Brain microvascular endothelial cell (primary cell): ENCODE results near the gene MGMT.

Experiments
- DNase-seq: peaks from one replicate; pipeline ENCODE4 v3.0.0-alpha.2; 2020
- H3K27ac ChIP-seq: fragments of 250-450 bp; sonication (Bioruptor Pico); 2 replicates; pipeline ENCODE4 v1.5.1; 2020; ENCODE audit warnings: mild to moderate bottlenecking, moderate library complexity
- H3K27me3 ChIP-seq: fragments of 250-450 bp; sonication (Bioruptor Pico); replicated peaks from 2 replicates; pipeline ENCODE4 v1.5.1; 2020; ENCODE audit warnings: mild to moderate bottlenecking
- H3K36me3 ChIP-seq: fragments of 250-450 bp; sonication (Bioruptor Pico); replicated peaks from 2 replicates; pipeline ENCODE4 v1.5.1; 2020; ENCODE audit warnings: mild to moderate bottlenecking
- H3K4me3 ChIP-seq: 2 replicates; pipeline ENCODE4 v1.5.1; 2011; ENCODE audit warnings: low read depth, mild to moderate bottlenecking, control low read depth, low read length, moderate library complexity
- in situ Hi-C: cut with HindIII; loops from 2 replicates; pipeline ENCODE4 v1.10.0; 2017; ENCODE audit warnings: low sequenced_read_pairs, low pct_ligation_motif_present
- TF ChIP-seq, protein P1 (sequence below): IDR thresholded peaks from 2 replicates; pipeline ENCODE4 v1.5.1; 2011; ENCODE audit warnings: low read depth, mild to moderate bottlenecking, moderate library complexity, low read length, control low read depth, inconsistent platforms; ENCODE audit errors: missing control alignments

Gene MGMT

DNA sequence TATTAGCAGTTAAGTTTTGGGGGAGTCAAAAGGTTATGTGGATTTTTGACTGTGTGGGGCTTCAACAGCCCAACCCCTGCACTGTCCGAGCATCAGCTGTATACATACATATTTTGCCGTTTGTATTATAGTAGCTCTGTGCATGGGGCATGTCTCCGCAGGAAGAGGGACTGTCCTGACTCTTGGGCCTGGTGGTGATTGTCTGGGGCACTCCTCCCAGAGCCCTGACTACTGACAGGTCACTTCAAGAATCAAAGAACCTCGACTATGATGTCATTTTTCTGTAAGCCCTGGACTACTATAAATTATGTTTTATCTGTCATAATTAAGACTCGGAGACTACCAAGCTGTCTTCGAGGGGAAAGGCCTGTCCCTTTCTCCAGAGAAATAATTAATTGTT, 51.8 kb downstream of the MGMT start:
- H3K36me3 ChIP-seq, result no peaks in the 10 kb centered on the region
- TF ChIP-seq, protein P1, sequence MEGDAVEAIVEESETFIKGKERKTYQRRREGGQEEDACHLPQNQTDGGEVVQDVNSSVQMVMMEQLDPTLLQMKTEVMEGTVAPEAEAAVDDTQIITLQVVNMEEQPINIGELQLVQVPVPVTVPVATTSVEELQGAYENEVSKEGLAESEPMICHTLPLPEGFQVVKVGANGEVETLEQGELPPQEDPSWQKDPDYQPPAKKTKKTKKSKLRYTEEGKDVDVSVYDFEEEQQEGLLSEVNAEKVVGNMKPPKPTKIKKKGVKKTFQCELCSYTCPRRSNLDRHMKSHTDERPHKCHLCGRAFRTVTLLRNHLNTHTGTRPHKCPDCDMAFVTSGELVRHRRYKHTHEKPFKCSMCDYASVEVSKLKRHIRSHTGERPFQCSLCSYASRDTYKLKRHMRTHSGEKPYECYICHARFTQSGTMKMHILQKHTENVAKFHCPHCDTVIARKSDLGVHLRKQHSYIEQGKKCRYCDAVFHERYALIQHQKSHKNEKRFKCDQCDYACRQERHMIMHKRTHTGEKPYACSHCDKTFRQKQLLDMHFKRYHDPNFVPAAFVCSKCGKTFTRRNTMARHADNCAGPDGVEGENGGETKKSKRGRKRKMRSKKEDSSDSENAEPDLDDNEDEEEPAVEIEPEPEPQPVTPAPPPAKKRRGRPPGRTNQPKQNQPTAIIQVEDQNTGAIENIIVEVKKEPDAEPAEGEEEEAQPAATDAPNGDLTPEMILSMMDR, result no peak
- H3K27ac ChIP-seq, result no peak overlapping the region
- no peak overlapping the region for H3K4me3 ChIP-seq
- in situ Hi-C loops, result no loop called here
- DNase-seq, result no peak
- no peaks in the 10 kb centered on the region for H3K27me3 ChIP-seq

DNA sequence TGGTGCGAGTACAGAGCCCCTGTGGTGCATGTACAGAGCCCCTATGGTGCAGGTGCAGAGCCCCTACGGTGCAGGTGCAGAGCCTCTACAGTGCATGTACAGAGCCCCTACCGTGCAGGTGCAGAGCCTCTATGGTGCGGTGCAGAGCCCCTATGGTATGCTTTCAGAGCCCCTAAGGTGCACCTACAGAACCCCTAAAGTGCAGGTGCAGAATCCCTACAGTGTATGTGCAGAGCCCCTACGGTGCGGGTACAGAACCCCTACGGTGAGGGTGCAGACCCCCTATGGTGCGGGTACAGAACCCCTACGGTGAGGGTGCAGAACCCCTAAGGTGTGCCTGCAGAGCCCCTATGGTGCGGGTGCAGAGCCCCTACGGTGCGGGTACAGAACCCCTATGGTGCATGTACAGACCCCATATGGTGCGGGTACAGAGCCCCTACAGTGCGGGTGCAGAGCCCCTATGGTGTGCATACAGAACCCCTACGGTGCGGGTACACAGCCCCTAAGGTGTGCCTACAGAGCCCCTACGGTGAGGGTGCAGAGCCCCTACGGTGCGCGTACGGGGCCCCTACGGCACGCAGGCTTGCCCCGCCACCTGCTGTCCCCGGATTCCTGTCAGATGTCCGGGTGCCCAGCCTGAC, 53.5 kb downstream of the MGMT start:
- in situ Hi-C loops, result no loop called here
- no peak for DNase-seq
- Histone ChIP-seq H3K36me3 (no peaks in the 10 kb centered on the region), H3K27ac (no peak overlapping the region), H3K4me3 (no peak overlapping the region), H3K27me3 (no peaks in the 10 kb centered on the region)
- TF ChIP-seq, protein P1, result no peak

DNA sequence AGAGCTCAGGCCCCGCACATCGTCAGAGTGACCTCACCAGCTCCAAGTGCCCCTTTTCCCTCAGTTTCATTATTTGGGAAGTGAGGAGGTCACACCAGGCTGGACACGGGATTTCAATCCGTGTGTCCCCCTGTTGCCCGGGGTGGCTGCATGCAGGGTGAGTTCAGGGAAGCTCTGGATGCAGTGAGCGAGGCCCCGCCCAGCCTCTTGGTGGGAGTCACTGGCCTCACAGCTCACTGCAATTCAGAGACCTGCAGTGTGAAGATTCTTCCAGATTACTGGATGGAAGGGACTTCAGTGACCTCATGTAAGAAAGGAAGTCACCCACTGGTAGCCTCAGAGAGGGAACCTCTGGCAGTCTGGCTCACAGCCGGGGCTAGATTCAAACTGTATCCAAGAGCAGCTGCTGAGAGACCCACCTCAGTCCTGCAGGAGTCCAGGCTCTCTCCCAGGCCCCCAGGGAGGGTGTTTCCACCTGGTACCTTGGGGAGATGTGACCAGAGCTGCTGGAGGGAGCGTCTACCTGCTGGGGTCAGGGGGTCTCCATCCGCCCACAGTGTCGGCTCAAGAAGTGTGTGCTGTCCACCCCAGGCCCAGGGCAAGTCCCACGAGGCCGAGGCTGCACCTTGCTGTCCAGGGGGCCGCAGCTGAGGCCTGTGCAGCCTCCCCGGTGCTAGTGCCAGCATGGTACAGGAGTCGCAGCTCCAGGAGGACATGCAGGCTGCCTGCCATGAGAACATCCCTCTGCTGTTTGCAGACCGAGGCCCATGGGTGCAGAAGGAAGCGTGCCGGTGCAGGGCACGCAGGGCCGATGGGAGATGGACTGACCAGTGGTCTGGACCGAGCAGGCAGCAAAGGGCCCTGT, 54.4 kb downstream of the MGMT start:
- Histone ChIP-seq H3K27ac (no peak overlapping the region), H3K4me3 (no peak overlapping the region), H3K36me3 (no peaks in the 10 kb centered on the region), H3K27me3 (no peaks in the 10 kb centered on the region)
- TF ChIP-seq, protein P1, result no peak
- in situ Hi-C loops, result no loop called here
- DNase-seq, result no peak

DNA sequence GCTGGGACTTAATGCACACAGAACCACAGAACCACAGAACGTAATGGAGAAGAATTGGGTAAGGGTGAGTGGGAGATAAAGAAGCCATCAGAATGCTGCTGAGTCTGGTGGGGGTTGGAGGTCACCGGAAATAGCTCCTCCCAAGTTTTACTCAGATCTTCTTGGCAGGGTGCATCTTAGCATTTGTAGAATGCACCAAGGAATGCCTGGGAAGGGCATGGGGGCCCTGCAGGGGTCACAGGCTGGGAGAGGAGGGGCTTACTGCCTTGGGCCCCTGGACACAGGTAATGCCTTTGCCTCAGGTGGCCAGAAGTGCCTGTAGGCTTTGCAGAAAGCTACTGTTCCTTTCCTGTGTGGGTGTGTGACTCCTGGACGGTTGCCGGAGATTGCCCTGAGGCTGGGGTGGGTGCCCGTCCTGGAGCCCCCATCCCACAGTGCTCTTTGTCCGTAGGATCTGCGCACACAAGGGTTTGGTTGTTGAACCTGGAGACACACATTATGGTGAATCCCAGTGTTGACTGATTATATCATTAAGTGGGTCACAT, 55.1 kb downstream of the MGMT start:
- no peaks in the 10 kb centered on the region for H3K27me3 ChIP-seq
- no peak for DNase-seq
- H3K4me3 ChIP-seq, result no peak overlapping the region
- in situ Hi-C loops, result no loop called here
- TF ChIP-seq, protein P1, result no peak
- no peak overlapping the region for H3K27ac ChIP-seq
- H3K36me3 ChIP-seq, result no peaks in the 10 kb centered on the region

DNA sequence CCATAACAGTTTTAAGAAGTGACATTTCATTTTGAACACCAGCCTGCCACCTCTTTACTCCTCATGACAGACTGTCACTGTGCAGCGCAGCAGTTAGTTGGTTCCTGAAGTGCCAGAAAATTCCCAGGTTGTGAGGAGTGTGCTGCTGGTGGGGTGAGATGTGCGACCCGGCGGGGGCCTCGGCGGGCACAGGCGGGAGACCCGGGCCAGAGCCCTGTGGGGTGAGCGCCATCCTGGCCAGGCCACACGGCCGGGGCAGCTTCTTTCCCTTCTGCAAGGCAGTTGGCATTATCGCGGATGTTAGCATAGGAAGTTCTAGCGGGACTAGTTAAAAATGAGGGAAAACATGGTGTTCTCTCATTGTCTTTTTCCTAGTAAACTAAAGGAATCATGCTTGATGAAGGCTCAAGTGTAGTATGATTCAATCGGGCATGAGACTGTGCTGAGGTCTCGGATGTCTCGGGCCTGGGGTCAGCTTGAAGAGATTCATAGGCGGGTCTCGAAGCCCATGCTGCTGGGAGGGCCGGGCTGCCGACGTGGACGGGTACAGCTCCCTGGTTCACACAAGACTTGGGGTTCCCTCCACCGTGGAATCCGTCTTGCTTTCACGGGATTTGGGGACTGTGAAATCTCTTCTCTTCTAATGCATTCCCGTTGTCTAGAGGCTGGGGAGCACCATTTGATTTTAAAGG, 56.1 kb downstream of the MGMT start:
- no peaks in the 10 kb centered on the region for H3K27me3 ChIP-seq
- in situ Hi-C loops, result no loop called here
- no peak overlapping the region for H3K4me3 ChIP-seq
- TF ChIP-seq, protein P1, result no peak
- no peak overlapping the region for H3K27ac ChIP-seq
- DNase-seq, result no peak
- H3K36me3 ChIP-seq, result no peaks in the 10 kb centered on the region
